BJ (cell line): Measurements from ENCODE around the gene PRIMPOL. TPM values are rescaled to one million over a fixed set of nuclear protein-coding genes. Genes with fewer than 3 reads are reported as not detected.
A peak's percentile ranks its signal among the peaks of the same experiment; 100 is the strongest.

ENCODE experiments used
- CTCF ChIA-PET: fragments of 350-600 bp; formaldehyde crosslinking; extraction: SDS; loops from one replicate; lab custom pipeline; 2021; ENCODE audit warnings: antibody characterized with exemption, inconsistent platforms; lab: Yijun Ruan, JAX
- POLR2A ChIA-PET: fragments of 300-600 bp; sonication (Branson Sonifier 250); formaldehyde crosslinking; extraction: SDS; loops from one replicate; lab custom pipeline; 2021; ENCODE audit warnings: antibody characterized with exemption; lab: Charles Lee
- DNase-seq: peaks from one replicate; pipeline ENCODE4 v3.0.0-alpha.2; 2011; ENCODE audit warnings: low read depth
- H3K27me3 ChIP-seq: 2 replicates; pipeline ENCODE4 v1.6.0; 2011; ENCODE audit warnings: low read length; ENCODE audit not compliant: control insufficient read depth, insufficient read depth
- H3K36me3 ChIP-seq: 2 replicates; pipeline ENCODE4 v1.5.1; 2011; ENCODE audit warnings: low read length; ENCODE audit not compliant: control insufficient read depth, insufficient read depth
- H3K4me3 ChIP-seq: 2 replicates; pipeline ENCODE4 v1.5.1; 2011; ENCODE audit warnings: low read depth, mild to moderate bottlenecking, control low read depth, low read length
- polyA plus RNA-seq: library from polyadenylated mRNA; depleted of rRNA; stranded (reverse); fragments of >200 nt; gene quantifications from 2 replicates; pipeline ENCODE4 v1.2.3, GENCODE V29; 2011
- TF ChIP-seq, protein P1 (sequence below): IDR thresholded peaks from 2 replicates; pipeline ENCODE4 v1.5.1; 2011; ENCODE audit warnings: low read depth, mild to moderate bottlenecking, control low read depth, inconsistent platforms, low read length, moderate library complexity; ENCODE audit not compliant: insufficient read depth

PRIMPOL gene
- polyA plus RNA-seq, 1 experiment = 6.0 TPM

DNA sequence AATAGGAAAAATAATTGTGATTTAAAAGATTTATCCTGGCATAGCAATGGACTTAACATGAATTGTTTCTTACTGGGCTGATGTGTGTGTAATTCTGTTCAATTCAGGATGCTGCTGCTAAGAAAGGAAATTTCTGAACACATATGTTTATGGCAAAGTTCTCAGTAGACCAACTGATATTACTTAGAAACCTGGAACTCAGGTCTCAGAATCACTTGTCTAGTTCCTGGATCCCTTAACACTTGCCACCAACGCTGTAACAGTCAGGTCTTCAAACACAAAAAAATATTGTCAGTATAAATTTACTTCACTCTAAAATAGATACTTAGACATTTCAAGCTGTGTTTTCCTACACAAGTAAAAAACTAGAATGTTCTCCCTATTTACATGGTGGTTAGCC lies 5.8 kb upstream of the PRIMPOL start:
- Histone ChIP-seq H3K4me3 (no peak overlapping the region), H3K36me3 (no peaks in the 10 kb centered on the region), H3K27me3 (no peaks in the 10 kb centered on the region)
- DNase-seq = no peak
- TF ChIP-seq, protein P1, sequence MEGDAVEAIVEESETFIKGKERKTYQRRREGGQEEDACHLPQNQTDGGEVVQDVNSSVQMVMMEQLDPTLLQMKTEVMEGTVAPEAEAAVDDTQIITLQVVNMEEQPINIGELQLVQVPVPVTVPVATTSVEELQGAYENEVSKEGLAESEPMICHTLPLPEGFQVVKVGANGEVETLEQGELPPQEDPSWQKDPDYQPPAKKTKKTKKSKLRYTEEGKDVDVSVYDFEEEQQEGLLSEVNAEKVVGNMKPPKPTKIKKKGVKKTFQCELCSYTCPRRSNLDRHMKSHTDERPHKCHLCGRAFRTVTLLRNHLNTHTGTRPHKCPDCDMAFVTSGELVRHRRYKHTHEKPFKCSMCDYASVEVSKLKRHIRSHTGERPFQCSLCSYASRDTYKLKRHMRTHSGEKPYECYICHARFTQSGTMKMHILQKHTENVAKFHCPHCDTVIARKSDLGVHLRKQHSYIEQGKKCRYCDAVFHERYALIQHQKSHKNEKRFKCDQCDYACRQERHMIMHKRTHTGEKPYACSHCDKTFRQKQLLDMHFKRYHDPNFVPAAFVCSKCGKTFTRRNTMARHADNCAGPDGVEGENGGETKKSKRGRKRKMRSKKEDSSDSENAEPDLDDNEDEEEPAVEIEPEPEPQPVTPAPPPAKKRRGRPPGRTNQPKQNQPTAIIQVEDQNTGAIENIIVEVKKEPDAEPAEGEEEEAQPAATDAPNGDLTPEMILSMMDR = no peak
- POLR2A ChIA-PET = no interaction called here
- CTCF ChIA-PET = no interaction called here

DNA sequence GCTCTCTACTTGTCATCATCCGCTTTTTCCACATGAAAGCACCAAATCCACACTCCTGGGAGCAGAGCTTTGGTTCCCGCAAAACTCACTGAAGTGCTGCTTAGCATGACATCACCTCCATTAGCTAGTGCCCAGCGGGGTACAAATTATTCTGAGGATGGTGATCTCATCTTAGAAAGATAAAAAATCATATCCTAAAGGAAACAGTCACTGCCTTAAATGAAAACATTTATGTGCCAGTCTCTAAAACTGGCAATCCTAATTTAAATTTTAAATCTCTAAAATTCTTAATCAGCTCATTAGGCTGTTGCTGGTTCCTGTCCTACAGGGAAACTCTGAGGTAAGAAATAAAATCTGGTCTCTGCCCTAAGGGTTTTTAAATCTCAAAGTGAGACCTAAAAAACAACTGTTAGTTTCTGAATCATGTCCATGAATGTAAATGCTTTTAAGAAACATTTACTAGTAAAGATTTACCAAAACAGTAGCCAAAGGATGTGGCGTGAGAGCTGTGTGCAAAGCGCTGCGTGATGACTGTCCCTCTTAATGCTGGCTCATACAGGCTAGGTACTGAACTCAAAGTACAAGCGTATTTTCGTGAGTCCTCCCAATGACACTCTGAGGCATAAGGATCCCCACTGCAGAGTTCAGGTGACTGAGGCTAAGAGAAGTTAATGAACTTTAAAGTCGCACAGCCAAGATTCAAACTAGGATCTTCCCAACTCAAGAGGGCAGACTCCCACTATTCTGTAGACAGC lies 4.8 kb upstream of the PRIMPOL start:
- H3K4me3 ChIP-seq = no peak overlapping the region

DNA sequence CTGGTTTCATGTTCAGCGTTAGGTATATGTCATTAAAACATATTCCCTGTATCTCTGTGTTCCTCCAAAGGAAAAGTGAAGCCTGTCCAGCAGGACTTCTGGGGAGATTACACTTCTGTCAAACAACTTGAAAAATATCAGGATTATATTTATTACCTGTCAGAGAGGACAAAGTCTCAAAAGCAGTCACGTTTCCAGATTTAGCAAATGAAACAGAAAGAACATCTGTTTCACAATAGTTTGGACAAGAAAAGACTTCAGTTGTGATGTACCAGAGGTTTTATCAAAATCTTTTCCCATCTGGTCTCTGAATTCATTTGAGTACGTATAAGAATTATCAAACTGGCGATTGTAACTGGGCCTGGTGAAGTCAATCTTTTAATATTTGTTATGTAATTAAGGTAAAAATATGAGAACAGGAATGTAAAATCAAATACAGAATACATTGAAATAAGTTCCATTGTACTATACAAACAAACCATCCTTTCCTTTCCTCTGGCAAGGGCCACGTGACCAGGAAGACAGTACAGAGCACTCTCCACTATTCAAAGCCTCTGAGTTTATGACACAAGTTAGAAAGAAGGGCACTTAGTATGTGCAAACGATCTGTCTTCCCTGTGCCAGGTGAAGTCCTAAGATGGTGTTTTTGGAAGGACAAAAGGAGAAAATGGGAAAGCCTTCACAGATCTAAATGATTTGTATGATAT lies 3.5 kb upstream of the PRIMPOL start:
- CTCF ChIA-PET = no interaction called here

More for the DNA sequence above, 4.8 kb upstream of the PRIMPOL start:
- Histone ChIP-seq H3K27me3 (no peaks in the 10 kb centered on the region), H3K36me3 (no peaks in the 10 kb centered on the region)
- CTCF ChIA-PET = no interaction called here
- no peak for DNase-seq
- POLR2A ChIA-PET = no interaction called here
- TF ChIP-seq, protein P1 = no peak

DNA sequence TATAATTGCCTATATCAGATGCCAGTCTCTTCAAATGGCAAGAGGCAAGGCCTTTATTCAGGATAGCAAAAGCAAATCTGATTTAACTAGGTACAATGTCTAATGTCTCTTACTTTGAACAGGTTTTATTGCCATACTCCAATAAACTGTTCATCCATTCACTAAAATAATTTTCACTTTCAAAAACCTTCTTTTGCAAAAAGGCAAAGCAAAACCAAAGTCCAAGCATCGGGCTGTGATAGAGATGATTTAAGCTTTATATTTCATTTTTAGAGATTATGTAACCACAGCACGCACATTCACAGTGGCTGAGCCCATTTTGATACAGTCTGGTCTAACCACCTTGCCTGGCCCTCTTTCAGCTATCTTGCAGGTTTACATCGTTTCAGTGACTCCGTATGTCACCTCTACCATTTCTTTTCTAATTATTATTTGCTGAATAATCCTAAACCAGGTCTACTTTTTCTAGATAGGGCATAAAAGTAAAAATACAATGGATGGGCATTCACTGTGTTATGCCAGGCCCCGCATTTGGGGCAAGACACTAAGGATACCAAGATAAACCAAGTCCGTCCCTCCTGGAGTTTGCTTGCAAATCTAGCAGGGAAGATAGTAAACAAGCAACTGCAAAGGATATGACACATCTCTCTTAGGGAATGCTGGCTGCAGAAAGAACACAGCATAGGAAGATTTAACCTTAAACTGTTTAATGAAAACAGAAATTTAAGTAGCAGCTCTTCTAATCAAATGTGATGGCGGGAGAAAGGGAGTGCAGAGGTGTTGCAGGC lies 2.1 kb upstream of the PRIMPOL start:
- CTCF ChIA-PET = interaction anchor here (0.6 to 1.2 kb wide), 3 partner anchors 86 to 475 kb away, joined by 3 read pairs; partner anchors contain the start of gene CENPU
- TF ChIP-seq, protein P1 = no peak
- Histone ChIP-seq H3K36me3 (no peaks in the 10 kb centered on the region), H3K27me3 (no peaks in the 10 kb centered on the region), H3K4me3 (peak overlapping the region; percentile 76)
- DNase-seq = no peak
- POLR2A ChIA-PET = no interaction called here

More for the DNA sequence above, 3.5 kb upstream of the PRIMPOL start:
- DNase-seq = no peak
- POLR2A ChIA-PET = no interaction called here
- TF ChIP-seq, protein P1 = no peak
- Histone ChIP-seq H3K27me3 (no peaks in the 10 kb centered on the region), H3K4me3 (no peak overlapping the region), H3K36me3 (no peaks in the 10 kb centered on the region)

DNA sequence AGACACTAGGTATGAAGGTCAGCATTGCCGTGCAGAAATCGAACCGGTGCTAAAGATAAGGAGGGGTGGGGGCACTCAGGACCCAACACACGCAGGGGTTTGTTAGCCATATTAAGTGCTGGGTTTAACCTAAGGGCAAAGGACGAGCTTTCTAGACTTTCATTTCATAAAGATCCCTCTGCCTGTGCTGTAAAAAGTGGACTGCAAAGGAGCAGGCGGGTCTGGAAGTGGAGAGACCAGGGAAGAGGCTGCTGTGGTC lies 1.6 kb upstream of the PRIMPOL start:
- no peak for DNase-seq
- POLR2A ChIA-PET = no interaction called here
- H3K4me3 ChIP-seq = peak overlapping the region; percentile 76
- H3K36me3 ChIP-seq = no peaks in the 10 kb centered on the region
- CTCF ChIA-PET = interaction anchor here (0.6 to 1.2 kb wide), 2 partner anchors 86 to 475 kb away, joined by 3 read pairs; partner anchors contain the start of gene CENPU
- TF ChIP-seq, protein P1 = no peak
- H3K27me3 ChIP-seq = no peaks in the 10 kb centered on the region
